HG03280 (cell line): ENCODE data around the gene IRF4.

Experiments used
- ATAC-seq: cut with Tn5 transposase; IDR thresholded peaks from one replicate; pipeline ENCODE4 v1.9.1; 2021; ENCODE audit warnings: mild to moderate bottlenecking, moderate library complexity; ENCODE audit not compliant: unreplicated experiment

IRF4 gene

GRCh38 chr6:352896-353470 lies 38.6 kb upstream of the IRF4 start:
- no peak for ATAC-seq

- no peak for ATAC-seq
Measured at GRCh38 chr6:353642-354614, 37.6 kb upstream of the IRF4 start.

- no peak for ATAC-seq
Measured at GRCh38 chr6:354631-355280, 36.8 kb upstream of the IRF4 start.

- no peak for ATAC-seq
Measured at GRCh38 chr6:355373-356208, 36.0 kb upstream of the IRF4 start.

GRCh38 chr6:356828-357251 lies 34.7 kb upstream of the IRF4 start:
- no peak for ATAC-seq

- no peak for ATAC-seq
Measured at GRCh38 chr6:357261-357790, 34.2 kb upstream of the IRF4 start.

- ATAC-seq: no peak
Measured at GRCh38 chr6:357791-358341, 33.7 kb upstream of the IRF4 start.

GRCh38 chr6:358432-358831 lies 33.1 kb upstream of the IRF4 start:
- ATAC-seq: no peak

GRCh38 chr6:358847-359246 lies 32.7 kb upstream of the IRF4 start:
- no peak for ATAC-seq

GRCh38 chr6:359261-360035 lies 32.1 kb upstream of the IRF4 start:
- no peak for ATAC-seq

- no peak for ATAC-seq
Measured at GRCh38 chr6:360349-360748, 31.2 kb upstream of the IRF4 start.

GRCh38 chr6:360764-361373 lies 30.7 kb upstream of the IRF4 start:
- ATAC-seq: no peak

- no peak for ATAC-seq
Measured at GRCh38 chr6:361411-362132, 30.0 kb upstream of the IRF4 start.

GRCh38 chr6:362231-362923 lies 29.2 kb upstream of the IRF4 start:
- no peak for ATAC-seq

- no peak for ATAC-seq
Measured at GRCh38 chr6:362924-363249, 28.7 kb upstream of the IRF4 start.

GRCh38 chr6:363291-363690 lies 28.3 kb upstream of the IRF4 start:
- ATAC-seq: no peak

GRCh38 chr6:363909-364308 lies 27.6 kb upstream of the IRF4 start:
- no peak for ATAC-seq
